GM18505 (cell line): ENCODE measurements around the gene FHIT.
"Not testable (repeated sequence)": the region's sequence is repeated elsewhere in the genome, so short reads cannot be mapped to it uniquely, and the experiment has no call there.

Experiments used
- ATAC-seq: cut with Tn5 transposase; IDR thresholded peaks from one replicate; pipeline ENCODE4 v1.9.1; 2021; ENCODE audit not compliant: unreplicated experiment
- POLR2A ChIP-seq: IDR thresholded peaks from 4 replicates; pipeline ENCODE4 v1.6.1; 2011; ENCODE audit warnings: borderline replicate concordance; ENCODE audit not compliant: insufficient read depth, insufficient read length; ENCODE audit errors: extremely low read depth

FHIT gene

GRCh38 chr3:61040618-61041017 lies 210.6 kb downstream of the FHIT start:
- no peak for TF ChIP-seq POLR2A
- no peak for ATAC-seq

- no peak for TF ChIP-seq POLR2A
- no peak for ATAC-seq
Observed at GRCh38 chr3:61035573-61035972, 215.7 kb downstream of the FHIT start.

GRCh38 chr3:61032991-61033390 lies 218.3 kb downstream of the FHIT start:
- ATAC-seq = no peak
- TF ChIP-seq POLR2A = no peak

DNA sequence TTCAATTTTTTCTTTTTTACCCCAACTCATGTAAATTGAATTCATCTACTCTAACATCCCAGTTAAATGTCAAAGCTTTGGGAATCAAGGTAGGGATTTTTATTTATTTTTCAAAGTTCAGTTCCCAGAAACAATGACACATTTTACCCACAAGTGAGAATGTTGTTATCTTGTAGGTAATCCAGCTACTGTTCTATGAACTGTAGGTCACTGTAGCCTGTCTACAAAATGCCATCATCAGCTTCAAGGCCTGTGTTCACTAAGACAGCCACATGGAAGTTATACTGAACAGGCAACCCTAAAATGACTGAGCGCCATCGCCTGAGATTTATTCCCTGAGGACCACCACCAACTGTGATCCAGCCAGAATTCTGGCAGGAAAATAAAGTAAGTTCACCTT lies 219.7 kb downstream of the FHIT start:
- no peak for TF ChIP-seq POLR2A
- ATAC-seq = no peak

DNA sequence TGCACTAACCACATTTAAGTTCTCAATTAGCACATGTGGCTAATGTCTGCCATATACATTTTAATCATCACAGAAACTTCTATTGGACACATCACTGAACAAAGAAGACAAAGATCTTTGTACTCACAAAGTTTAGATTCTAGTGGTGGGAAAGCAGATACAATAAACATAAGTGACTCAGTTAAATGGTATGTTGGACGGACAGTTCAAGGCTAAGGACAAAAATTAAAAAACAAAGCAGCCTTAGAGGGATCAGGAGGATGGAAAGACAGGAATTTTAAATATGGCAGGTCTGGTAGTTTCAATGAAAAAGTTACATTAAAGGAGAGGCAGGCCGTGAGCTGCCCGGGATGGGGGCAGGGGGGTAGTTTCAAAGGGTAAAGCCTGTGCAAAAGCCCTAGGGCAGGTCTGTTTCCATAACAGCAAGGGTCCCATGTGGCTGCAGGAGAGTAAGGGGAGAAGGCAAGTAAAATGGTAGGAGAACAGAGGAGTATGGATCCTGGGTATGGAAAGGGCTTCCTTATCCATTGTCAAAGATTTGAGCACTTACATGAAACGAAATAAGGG lies 220.7 kb downstream of the FHIT start:
- ATAC-seq = no peak
- no peak for TF ChIP-seq POLR2A

DNA sequence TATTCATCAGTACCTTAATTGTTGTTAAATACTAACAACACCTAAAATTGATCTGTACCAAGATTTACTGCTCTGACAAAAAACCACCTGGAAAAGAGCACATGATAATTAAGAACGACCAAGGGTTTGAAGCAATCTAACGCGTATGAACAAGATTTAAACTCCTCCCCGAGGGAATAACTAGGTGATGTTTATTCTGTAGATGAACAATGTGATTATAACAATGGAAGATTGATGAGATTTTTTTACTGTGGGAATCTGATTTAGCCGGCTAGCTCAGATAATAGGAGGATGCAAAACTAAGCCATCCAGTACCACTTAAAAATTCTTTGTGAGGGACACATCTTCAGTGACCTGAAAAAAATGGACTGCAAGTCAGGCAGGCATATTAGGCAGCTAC lies 222.1 kb downstream of the FHIT start:
- ATAC-seq = no peak
- no peak for TF ChIP-seq POLR2A

DNA sequence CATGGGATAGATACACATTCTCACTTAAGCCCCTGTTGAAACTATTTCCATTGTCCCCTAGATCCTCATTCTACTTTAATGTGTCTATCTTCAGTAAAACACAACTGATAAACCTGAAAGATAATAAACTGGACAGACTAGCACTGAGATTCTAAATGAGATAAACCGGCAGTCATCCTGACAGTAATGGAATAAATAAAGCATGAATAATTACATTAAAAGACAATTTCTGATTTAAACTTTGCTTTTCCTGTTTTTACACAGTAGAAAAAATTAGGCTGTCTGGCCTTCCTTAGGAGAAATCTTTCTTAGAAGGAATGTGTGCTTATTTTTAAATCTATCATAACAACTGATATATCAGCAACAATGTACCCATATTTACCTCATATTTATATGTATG lies 232.4 kb downstream of the FHIT start:
- no peak for ATAC-seq
- no peak for TF ChIP-seq POLR2A

- ATAC-seq = not testable (repeated sequence)
Observed at GRCh38 chr3:61017028-61017427, 234.2 kb downstream of the FHIT start.

- TF ChIP-seq POLR2A = no peak
- ATAC-seq = no peak
Observed at GRCh38 chr3:61015859-61016258, 235.4 kb downstream of the FHIT start.

GRCh38 chr3:61015408-61015807 lies 235.8 kb downstream of the FHIT start:
- TF ChIP-seq POLR2A = no peak
- ATAC-seq = no peak

- TF ChIP-seq POLR2A = no peak
- no peak for ATAC-seq
Observed at GRCh38 chr3:61008998-61009380, 242.3 kb downstream of the FHIT start.

DNA sequence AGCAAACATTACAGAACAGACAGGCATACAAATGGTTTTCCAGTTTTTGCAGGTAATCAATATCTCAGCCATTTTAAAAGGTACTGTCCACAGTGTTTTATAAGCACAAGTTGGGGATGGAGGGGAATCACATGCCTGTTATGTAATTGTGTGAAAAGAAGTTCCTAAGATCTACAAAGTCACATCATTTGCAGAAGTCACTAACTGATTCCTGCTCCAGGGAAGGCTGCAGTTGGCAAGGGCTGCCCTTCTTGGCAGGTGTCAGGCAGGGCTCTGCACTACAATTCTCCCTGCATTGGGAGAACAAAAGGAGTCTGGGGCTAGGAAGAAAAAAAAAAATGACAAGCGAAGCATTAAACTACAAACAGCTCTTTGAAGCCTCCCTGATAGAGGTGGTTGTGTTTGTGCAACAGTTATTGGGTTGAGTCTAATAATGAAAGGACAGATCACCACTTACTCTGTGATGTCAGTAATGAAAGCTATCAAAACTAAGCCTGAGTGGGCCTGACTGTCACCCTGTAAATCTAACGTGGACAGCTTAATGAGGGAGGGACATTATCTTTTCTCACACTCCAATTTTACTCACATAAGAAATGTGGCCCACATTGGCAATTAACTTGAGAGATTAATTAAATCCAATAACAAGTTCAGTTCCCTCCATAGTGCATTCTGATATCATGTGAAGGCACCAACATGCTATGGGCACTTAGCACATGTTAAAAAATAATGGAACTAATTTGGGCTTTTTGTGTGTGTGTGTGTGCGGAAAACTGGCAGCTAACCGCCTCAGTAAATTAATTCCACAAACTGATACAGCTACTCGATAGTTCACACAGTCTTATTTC lies 242.9 kb downstream of the FHIT start:
- TF ChIP-seq POLR2A = no peak
- no peak for ATAC-seq

GRCh38 chr3:61005591-61005990 lies 245.7 kb downstream of the FHIT start:
- ATAC-seq = no peak
- TF ChIP-seq POLR2A = no peak

DNA sequence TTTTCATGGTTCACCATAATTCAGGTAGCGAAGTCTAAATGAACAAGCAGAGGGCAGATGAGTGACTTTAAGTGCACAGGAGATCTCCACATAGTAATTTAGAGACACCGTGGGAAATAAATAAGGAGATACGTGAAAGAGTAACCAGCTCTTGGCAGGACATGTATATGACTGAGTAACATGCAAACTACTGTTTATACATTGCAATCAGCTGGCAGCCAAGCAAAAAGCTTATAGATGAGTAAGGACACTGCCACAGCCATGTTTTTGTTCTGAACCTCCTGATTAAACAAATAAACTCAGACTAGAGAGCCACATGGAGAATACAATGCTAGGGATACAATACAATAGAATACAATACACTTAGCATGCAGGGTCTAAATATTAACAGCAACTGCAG lies 252.4 kb downstream of the FHIT start:
- TF ChIP-seq POLR2A = no peak
- no peak for ATAC-seq

- ATAC-seq = no peak
- no peak for TF ChIP-seq POLR2A
Observed at GRCh38 chr3:60992395-60992794, 258.9 kb downstream of the FHIT start.

DNA sequence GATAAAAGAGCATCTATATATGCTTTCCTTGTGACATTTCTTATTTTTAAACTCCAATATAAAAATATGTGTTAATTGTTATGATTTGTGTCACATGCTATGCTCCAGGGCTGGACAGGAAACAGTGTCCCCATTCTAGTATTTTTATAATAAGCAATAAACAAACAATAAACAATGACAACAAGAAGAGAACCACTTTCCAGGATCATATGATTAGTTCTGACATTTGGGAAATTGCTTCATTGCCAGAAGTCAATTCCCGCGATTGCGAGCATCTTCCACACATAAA lies 260.9 kb downstream of the FHIT start:
- TF ChIP-seq POLR2A = no peak
- ATAC-seq = no peak
